Osteoblast (primary cell): ENCODE results near the gene DDI1. TPM values are rescaled to one million over a fixed set of nuclear protein-coding genes. Genes with fewer than 3 reads are reported as not detected.

Experiments used
- DNase-seq: peaks from one replicate; pipeline ENCODE4 v3.0.0; 2011; ENCODE audit warnings: low spot score, mixed read lengths; ENCODE audit not compliant: insufficient read length; ENCODE audit errors: missing footprints
- H2AFZ ChIP-seq: 2 replicates; pipeline ENCODE4 v1.6.0; 2011; ENCODE audit warnings: mild to moderate bottlenecking, low read length
- H3K27ac ChIP-seq: 2 replicates; pipeline ENCODE4 v1.5.1; 2011; ENCODE audit warnings: mild to moderate bottlenecking, low read depth, low read length, moderate library complexity
- H3K27me3 ChIP-seq: 2 replicates; pipeline ENCODE4 v1.6.0; 2012; ENCODE audit warnings: mild to moderate bottlenecking, control low read depth, inconsistent platforms, low read length, moderate library complexity; ENCODE audit not compliant: insufficient read depth
- H3K36me3 ChIP-seq: 2 replicates; pipeline ENCODE4 v1.5.1; 2011; ENCODE audit warnings: mild to moderate bottlenecking, low read length, control low read depth, moderate library complexity; ENCODE audit not compliant: insufficient read depth
- H3K4me1 ChIP-seq: 2 replicates; pipeline ENCODE4 v1.5.1; 2011; ENCODE audit warnings: mild to moderate bottlenecking, low read length, control low read depth, moderate library complexity; ENCODE audit not compliant: insufficient read depth
- H3K4me2 ChIP-seq: 2 replicates; pipeline ENCODE4 v1.6.0; 2011; ENCODE audit warnings: mild to moderate bottlenecking, low read length; ENCODE audit not compliant: insufficient read depth
- H3K4me3 ChIP-seq: fragments of 200-600 bp; sonication (generic); 3 replicates; pipeline ENCODE4 v1.5.1; 2012; ENCODE audit warnings: mild to moderate bottlenecking, low read length, inconsistent platforms; ENCODE audit not compliant: insufficient read depth
- H3K79me2 ChIP-seq: 2 replicates; pipeline ENCODE4 v1.6.0; 2012; ENCODE audit warnings: mild to moderate bottlenecking, low read length, control low read depth, inconsistent platforms; ENCODE audit not compliant: insufficient read depth
- H3K9me3 ChIP-seq: 2 replicates; pipeline ENCODE4 v1.5.1; 2011; ENCODE audit warnings: low read depth, low read length, control low read depth
- H4K20me1 ChIP-seq: 2 replicates; pipeline ENCODE4 v1.6.0; 2012; ENCODE audit warnings: mild to moderate bottlenecking, low read length, control low read depth; ENCODE audit not compliant: insufficient read depth
- CTCF ChIP-seq: IDR thresholded peaks from 2 replicates; pipeline ENCODE4 v1.5.1; 2011; ENCODE audit warnings: mild to moderate bottlenecking, low read depth, low read length, moderate library complexity; ENCODE audit errors: extremely low read depth
- total RNA-seq: library from RNA; depleted of rRNA; stranded (reverse); fragments of >200 nt; gene quantifications from 2 replicates; pipeline ENCODE4 v1.2.3, GENCODE V29; 2012

Gene DDI1
- under 0.01 TPM in 1 of 2 replicates, not detected in the other for total RNA-seq

DNA sequence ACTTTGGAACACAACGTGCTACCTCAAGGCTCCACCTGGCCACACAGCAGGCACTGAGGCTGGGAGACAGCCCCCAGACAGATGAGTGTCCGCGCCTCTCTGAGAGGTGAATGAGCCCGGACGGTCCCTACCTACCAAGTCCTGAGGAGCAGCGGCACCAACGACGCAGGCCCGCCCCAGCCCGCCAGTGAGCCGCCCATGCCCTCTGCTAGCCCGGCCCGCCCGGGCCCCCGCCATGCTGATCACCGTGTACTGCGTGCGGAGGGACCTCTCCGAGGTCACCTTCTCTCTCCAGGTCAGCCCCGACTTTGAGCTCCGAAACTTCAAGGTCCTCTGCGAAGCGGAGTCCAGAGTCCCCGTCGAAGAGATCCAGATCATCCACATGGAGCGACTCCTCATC, at the start of gene DDI1:
TSS of gene DDI1 (plus strand) at position 53 of the 400 bp plus-strand sequence. CDS start at position 236, 183 bp downstream.
- H3K4me3 ChIP-seq: no peak within 1 kb of the TSS
- H2AFZ ChIP-seq: no peak within 1 kb of the TSS

DNA sequence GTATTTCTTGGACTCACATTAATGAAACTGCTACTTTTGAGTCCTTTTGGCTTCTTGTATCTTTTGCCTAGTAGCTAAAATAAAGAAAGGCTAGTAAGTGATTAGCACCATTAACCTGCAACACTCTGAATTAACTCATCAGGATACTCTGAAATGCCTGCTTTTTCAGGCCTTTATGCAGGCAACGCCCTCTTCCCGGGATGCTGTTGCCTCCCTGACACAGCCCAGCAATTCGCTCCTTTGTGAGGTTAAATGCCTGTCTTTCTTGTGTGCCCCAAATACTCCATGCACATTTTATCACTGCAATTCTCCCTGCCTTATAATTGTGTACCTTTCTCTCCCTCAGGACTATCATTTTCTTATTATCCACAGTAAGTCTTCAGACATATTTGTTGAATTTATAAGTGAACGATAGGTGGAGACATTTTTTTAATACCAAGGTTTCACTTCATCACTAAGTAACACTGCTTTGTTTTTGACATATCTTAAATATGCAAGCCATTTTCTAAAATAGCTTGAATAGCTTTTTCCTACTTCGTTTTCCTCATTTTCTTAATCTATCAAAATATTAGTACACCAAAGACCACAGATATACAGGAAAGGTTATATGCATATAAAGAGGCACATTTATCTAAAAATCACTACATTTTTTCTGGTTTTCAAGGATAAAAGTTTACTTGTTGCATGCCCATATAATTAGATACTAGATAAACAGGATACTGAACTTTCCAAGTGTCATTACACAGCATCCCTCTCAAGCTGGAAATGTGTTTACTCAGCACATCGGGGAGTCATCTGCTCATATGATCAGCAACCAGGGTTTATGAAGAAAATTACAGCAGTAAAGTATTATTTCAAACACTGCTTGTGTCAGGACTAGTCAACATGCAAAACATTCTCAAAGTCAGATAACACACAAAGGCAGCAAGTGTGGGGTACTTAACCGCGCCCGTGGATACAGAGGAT, 48.5 kb upstream of the DDI1 start:
- H3K4me3 ChIP-seq: no peak overlapping the region
- peak; percentile 7 for TF ChIP-seq CTCF
- no peak overlapping the region for H3K4me2 ChIP-seq
- no peaks in the 10 kb centered on the region for H3K79me2 ChIP-seq
- no peak overlapping the region for H2AFZ ChIP-seq
- H3K27me3 ChIP-seq: no peaks in the 10 kb centered on the region
- H3K9me3 ChIP-seq: no peaks in the 10 kb centered on the region
- no peak for DNase-seq
- H3K27ac ChIP-seq: no peak overlapping the region
- peaks cover 7% of the 10 kb centered on the region for H3K4me1 ChIP-seq
- no peaks in the 10 kb centered on the region for H4K20me1 ChIP-seq
- H3K36me3 ChIP-seq: no peaks in the 10 kb centered on the region

More for the DNA sequence above, at the start of gene DDI1:
- H3K27ac ChIP-seq: no peak within 1 kb of the TSS
- no peaks in the 10 kb centered on the region for H3K27me3 ChIP-seq
- no peak within 1 kb of the TSS for H3K4me2 ChIP-seq
- H3K79me2 ChIP-seq: no peaks in the 10 kb centered on the region
- H3K9me3 ChIP-seq: no peaks in the 10 kb centered on the region
- no peak for TF ChIP-seq CTCF
- H3K36me3 ChIP-seq: no peaks in the 10 kb centered on the region
- H3K4me1 ChIP-seq: no peaks in the 10 kb centered on the region
- no peaks in the 10 kb centered on the region for H4K20me1 ChIP-seq
- DNase-seq: no peak

DNA sequence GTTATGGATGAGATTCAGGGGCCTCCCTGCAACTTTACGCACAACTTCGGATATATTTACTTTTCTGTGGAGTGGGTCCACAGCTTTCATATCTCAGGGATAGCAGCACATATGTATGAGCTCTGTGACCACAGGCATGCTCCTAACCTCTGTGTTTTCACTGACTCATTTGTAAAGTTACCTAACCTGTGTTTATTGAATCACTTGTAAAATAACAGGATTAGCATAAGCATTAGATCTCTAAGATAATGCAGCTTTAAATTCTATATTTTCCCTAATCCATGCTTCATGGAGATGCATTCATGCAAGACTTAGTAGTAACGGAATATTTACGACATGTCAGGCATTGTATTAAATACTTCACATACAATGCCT, 47.9 kb upstream of the DDI1 start:
- DNase-seq: no peak
- Histone ChIP-seq H3K79me2 (no peaks in the 10 kb centered on the region), H3K4me2 (no peak overlapping the region), H3K27me3 (no peaks in the 10 kb centered on the region), H3K9me3 (no peaks in the 10 kb centered on the region), H3K4me1 (peaks cover 7% of the 10 kb centered on the region), H3K36me3 (no peaks in the 10 kb centered on the region), H4K20me1 (no peaks in the 10 kb centered on the region), H3K27ac (no peak overlapping the region), H3K4me3 (no peak overlapping the region), H2AFZ (no peak overlapping the region)
- TF ChIP-seq CTCF: no peak

DNA sequence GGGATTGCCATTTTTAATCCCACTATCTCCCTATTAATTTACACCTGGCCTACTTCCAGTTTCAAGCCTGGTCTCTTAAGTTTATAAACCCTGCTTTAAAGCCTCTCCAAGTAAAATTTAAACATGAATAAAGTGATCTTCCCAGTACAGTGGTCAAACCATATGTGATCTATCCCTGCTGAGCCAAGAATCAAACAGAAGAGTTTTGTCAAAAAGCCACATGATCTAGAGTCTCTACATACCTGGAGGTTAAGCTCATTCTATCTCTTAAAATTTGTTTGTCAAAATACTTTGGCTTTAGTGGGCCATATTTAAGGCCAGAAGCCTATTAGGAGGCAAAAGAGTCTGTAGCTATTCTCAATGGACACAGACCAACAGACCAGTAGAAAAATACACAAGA, 42.9 kb upstream of the DDI1 start:
- H4K20me1 ChIP-seq: no peaks in the 10 kb centered on the region
- H3K27ac ChIP-seq: no peak overlapping the region
- peaks cover under 1% of the 10 kb centered on the region for H3K4me1 ChIP-seq
- no peak overlapping the region for H2AFZ ChIP-seq
- no peaks in the 10 kb centered on the region for H3K36me3 ChIP-seq
- no peak overlapping the region for H3K4me2 ChIP-seq
- no peak for TF ChIP-seq CTCF
- DNase-seq: no peak
- H3K4me3 ChIP-seq: no peak overlapping the region
- H3K79me2 ChIP-seq: no peaks in the 10 kb centered on the region
- no peaks in the 10 kb centered on the region for H3K9me3 ChIP-seq
- no peaks in the 10 kb centered on the region for H3K27me3 ChIP-seq
